Ammon's horn (tissue), 1 donor: ENCODE measurements around the gene CBFA2T3.
A peak's percentile ranks its signal among the peaks of the same experiment; 100 is the strongest.

ENCODE experiments used
- DNase-seq: peaks from one replicate; pipeline ENCODE4 v3.0.0-alpha.2; 2016; ENCODE audit warnings: low spot score

Gene CBFA2T3

DNA sequence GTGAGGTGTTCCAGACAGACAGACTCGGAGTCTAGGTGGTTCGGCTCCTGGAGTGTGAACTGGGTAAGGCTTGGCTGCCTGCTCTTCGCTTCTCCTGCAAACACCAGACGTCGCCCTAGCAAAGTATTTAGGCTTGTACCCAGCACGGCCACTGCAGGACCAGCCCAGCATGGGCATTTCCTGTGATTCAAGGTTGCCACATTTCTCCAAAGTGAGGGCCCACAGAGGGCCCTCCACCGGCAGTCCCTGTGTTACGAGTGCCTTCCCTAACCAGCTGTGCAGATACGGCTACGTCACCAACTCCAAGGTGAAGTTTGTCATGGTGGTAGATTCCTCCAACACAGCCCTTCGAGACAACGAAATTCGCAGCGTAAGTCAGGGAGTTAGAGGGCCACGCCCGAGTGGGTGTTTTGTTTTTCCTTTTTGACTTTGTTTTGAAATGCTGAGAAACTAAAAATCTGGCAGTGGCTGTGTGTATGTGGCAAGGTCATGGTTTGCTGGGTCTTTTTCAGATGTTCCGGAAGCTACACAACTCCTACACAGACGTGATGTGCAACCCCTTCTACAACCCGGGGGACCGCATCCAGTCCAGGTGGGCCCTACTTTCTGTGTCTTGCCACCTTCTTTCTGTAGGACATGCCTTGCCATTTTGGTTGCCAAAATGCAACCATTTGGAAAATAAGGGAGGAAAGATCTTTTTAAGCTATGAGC, 117.5 kb downstream of the CBFA2T3 start:
- no peak for DNase-seq

DNA sequence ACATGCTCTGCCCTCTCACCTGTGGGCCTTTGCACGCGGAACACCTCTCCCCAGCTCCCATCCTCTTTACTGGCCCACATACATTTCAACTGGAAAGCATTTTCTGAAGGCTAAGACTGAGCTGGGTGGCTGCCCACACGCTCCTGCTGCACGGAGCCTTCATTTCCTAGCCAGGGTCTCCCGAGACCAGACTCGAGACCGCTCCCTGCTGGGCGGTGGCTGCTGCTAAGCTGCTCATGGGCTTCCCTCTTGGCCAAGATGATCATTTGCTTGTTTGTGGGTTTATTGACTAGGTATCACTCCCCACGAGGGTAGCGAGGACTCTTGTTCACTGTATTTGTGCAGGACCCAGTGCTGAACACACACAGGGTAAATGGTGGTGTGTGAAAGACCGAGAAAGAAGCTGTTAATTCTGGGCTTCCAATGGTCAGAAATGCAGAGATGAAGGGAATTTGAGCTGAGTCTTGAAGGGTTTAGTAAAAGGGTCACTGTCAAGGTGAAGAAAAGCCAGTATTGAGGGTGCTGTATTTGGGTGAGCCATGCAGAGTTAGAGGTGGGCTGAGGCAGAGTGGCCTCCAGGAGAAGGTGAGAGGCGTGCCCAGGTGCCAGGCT, 119.2 kb downstream of the CBFA2T3 start:
- DNase-seq: peak; percentile 89

GRCh38 chr16:88856828-88857727, 119.9 kb downstream of the CBFA2T3 start, which contains the start of the genes GALNS and TRAPPC2L:
Gene GALNS (minus strand): TSS chr16:88856947. CDS start chr16:88856877, 70 bp downstream.
Gene TRAPPC2L (plus strand): TSS chr16:88857127. CDS start chr16:88857151, 24 bp downstream.
- peak; percentile 99 for DNase-seq

GRCh38 chr16:88856122-88856827, 120.7 kb downstream of the CBFA2T3 start:
- peak; percentile 19 for DNase-seq

- DNase-seq: no peak
These were observed 121.3 kb downstream of the CBFA2T3 start for GRCh38 chr16:88855736-88856121.

DNA sequence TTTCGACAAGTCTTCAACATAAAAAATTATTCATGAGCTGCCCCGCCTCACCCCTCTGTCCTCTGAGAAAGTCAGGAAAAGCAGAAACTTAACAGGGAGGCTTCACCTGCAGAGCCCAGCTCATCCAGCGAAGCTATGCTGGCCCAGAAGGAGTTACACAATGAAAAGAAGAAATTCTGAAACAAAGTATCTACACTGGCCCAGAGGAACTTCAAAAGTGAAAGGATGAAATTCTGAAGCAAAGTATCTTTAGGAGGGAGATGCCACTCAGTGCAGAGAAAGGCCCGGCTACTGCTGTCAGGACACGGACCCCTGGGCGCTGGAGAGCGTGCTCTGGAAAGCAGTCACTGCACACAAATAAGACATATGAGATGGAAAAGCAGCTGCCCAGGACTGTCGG, 121.8 kb downstream of the CBFA2T3 start:
- no peak for DNase-seq

- no peak for DNase-seq
These were observed 122.5 kb downstream of the CBFA2T3 start for GRCh38 chr16:88854306-88855111.

DNA sequence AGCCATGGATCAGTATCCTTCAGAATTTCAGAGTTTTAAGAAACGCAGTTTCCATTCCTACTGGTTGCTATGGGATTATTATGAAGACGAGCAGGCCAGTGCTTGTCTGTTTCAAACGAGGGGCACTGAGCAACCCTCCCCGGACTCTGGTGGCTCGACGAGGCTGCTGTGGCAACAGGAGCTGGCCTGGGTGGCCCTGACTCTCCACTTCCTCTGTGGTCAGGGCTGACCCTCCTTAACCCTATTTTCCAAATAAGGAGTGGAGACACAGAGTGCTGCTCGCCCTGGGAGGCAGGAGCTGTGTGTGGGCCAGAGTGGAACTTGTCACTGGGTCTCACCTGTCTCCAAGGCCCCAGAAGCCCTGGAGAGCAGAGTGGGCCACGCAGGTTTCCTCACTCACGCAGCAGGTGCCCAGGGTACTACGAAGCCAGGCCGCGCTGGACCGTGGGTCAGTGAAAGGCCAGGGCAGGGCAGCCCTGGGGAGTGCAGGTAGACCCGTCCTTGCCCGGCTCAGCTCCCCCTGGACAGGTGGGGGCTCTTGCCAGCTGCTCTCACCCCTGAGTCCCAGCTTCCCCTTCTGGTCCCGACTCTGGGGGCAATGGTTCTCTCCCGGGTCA, 123.6 kb downstream of the CBFA2T3 start:
- peak; percentile 35 for DNase-seq

DNA sequence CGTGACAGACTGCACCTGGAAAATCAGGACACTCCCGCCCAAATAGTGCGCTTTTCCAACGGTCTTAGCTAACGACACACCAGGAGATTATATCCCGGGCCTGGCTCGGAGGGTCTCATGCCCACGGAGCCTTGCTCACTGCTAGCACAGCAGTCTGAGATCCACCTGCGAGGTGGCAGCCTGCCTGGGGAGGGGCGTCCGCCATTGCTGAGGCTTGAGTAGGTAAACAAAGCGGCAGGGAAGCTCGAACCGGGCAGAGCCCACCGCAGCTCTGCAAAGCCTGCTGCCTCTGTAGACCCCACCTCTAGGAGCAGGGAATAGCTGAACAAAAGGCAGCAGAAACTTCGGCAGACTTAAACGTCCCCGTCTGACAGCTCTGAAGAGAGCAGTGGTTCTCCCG, 125.4 kb downstream of the CBFA2T3 start:
- DNase-seq: no peak

DNA sequence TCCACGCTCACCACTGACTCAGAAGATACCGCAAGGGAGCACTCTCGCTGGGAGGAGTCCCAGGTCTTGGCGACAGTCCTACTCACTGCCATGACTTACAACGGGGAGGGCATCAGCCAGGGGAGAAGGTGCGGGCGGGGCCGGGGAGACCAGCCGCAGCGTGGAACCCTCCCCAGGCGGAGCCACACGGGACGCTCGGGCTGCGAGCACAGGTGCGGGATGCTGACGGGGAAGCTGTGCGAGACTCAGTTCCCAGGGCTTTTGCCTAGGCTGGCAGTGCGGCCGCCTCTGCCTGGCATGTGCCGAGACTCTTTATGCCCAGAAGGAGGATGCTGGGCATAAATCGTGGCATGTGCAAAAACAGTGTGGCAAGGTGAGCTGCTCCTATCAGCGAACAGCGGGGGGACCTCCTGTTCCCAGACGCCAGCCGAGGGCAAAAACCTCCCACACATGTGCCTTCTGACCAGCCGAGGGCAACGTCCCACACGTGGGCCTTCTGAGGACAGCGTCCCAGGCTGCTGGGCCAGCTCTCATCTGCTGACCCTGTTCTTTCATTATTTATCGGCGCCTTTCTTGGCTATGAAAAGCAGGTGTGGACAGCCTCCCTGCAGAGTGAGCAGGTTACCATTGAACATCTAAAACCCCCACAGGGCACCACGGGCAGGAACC, 126.3 kb downstream of the CBFA2T3 start:
- no peak for DNase-seq

DNA sequence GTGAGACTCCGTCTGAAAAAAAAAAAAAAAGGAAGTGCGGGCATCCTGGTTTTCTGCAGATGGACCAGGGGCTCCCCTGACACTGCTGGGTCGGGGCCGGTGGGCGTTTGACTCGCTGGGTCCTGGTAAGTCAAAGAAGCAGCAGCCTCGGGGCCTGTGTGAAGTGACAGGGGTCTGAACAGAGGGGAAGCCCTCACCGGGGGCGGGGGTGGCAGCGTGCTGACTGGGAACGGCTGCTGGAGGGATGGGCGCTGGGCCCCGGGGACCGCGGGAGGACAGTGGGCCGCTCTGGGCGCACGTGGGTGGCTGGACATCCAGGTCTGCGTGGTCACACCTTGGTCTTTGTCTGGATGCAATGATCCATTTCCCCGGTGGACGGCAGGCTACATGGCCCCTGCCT, 128.4 kb downstream of the CBFA2T3 start:
- DNase-seq: no peak

DNA sequence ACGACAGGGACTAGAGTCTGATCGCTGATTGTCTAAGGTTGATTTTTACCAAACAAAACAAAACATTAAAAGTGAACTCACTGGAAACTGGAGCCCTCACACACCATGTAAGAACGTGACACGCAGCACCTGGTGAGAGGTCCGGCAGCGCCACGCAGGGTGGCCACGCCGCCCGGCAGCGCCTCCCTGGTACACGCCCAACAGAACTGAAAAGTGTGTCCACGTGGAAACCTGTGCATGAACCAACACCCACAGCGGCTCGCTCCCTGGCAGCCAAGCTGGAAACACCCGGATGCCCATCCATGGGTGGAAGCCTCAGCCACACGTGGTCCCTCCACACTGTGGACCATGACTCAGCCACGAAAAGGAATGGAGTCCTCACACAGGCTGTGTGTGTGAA, 129.4 kb downstream of the CBFA2T3 start:
- no peak for DNase-seq

DNA sequence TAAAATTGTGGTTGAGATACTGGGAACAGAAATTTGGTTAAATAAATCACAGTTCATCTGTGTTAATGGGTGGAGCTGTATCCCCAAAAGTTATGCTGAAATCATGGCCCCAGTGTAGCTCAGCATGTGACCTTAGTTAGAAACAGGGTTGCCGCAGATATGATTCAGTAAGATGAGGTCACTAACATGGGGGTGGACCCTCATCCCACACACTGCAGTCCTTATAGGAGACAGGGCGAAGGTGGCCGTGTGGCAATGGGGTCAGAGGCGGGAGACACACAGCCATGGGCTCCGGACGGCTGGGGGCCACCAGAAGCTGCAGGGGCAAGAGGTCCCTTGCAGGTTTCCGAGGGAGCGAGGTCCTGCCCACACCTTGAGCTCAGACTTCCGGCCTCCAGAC, 130.9 kb downstream of the CBFA2T3 start:
- no peak for DNase-seq

- no peak for DNase-seq
These were observed 132.5 kb downstream of the CBFA2T3 start for GRCh38 chr16:88844419-88845036.

DNA sequence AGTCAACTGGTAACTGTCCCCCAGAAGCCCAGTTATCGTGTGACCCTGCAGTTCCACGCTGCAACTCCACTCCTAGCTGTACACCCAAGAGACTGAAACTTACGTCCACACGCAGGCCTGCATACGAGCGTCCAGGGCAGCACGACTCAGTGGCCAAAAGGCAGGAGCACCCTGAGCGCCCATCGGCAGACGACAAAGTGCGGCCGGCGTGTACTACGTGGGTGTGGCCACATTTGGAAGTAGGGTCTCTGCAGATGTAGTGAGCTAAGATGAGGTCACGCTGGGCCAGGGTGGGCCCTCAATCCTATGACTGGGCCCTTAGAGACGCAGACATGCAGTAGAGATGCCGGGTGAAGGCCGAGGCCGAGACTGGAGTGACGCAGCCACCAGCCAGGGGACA, 133.8 kb downstream of the CBFA2T3 start:
- no peak for DNase-seq

DNA sequence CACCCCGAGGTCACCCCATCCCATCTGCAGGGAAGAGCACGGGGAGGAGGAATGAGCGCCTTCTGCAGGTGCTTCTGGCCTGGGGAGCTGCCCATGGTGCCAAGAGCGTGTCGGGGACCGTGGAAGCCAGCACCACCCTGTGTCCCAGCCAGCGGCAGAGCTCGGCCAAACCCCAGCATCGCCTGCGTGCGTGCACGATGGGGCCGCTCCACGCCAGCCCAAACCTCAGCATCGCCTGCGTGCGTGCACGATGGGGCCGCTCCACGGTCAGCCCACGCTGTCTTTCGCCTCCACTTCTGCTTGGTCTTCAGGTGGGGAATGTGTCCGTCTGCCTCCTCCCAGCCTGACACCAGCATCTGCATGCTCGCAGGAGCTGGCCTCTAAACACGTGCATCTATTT, 134.2 kb downstream of the CBFA2T3 start:
- DNase-seq: no peak

DNA sequence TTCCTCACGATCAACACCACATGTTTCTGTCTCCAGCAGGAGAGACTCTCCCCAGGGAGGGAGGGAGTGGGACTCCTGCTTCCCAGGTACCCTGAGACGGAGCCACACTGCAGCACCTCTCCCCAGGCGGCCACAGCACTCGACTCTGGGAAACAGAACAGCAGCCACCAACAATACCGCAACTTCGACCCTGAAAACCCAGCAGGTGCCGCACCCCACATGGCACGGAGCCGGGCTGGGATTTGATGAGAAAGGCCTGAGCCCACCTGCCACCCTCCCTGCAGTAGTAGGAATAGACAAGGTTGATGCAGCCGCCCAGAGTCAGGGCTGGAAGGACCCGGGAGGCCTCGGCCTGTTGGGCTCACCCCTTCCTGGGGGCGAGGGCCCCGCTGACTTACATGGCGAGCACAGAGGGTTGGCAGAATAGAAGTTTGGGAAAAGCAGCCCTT, 134.7 kb downstream of the CBFA2T3 start:
- DNase-seq: no peak

DNA sequence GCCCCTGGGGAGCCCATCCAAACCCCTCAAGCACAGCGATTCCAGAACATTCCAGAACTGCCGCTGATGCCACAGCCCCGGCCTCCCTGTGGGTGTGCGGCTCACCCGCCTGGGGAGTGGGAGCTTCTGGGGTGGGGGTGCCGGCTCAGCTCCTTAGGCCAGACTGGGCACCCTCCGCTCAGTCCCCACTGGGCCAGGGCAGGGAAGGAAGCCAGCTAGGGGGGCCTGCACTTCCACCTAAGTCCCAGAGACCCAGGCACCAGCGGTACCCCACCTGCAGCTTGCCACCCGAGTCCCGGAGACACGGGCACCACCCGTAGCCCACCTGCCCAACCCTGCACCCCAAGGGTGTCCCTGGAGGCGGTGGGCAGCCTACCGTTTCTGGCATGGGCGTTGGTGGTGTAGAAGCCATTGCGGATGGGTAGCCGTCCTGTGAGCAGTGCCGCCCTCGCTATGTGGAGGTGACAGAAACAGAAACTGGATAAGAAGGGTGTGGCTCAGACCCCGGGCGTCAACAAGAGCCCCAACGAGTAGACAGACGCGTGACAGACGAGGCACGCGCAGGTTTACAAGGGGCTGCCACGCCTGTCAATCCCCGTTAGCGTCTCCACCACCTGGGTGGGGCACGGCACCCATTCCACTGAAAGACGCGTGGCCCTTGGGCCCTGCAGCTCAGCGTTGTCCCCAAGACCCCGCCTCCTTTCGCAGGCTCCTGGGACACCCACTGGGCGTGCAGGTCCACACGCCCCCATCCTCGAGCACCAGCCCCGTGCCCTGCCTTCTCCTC, 135.3 kb downstream of the CBFA2T3 start:
- DNase-seq: no peak
